HEK293 (cell line): Measurements from ENCODE around the gene DHRS7.
A peak's percentile ranks its signal among the peaks of the same experiment; 100 is the strongest.

Source experiments
- GLIS1 ChIP-seq: fragments of 450-650 bp; formaldehyde crosslinking; IDR thresholded peaks from 2 replicates; pipeline ENCODE4 v1.5.1; 2016; ENCODE audit warnings: missing biosample characterization, missing genetic modification characterization
- IKZF3 ChIP-seq: fragments of 450-650 bp; IDR thresholded peaks from 2 replicates; pipeline ENCODE4 v1.5.0; 2018; ENCODE audit warnings: missing biosample characterization, mild to moderate bottlenecking, missing genetic modification characterization, moderate library complexity
- REPIN1 ChIP-seq: fragments of 450-650 bp; formaldehyde crosslinking; IDR thresholded peaks from 2 replicates; pipeline ENCODE4 v1.5.1; 2017; ENCODE audit warnings: missing biosample characterization, missing genetic modification characterization, low read depth
- SALL2 ChIP-seq: fragments of 450-650 bp; formaldehyde crosslinking; IDR thresholded peaks from 2 replicates; pipeline ENCODE4 v1.5.0; 2017; ENCODE audit warnings: missing biosample characterization, mild to moderate bottlenecking, missing genetic modification characterization, borderline replicate concordance
- SP2 ChIP-seq: fragments of 450-650 bp; formaldehyde crosslinking; IDR thresholded peaks from 2 replicates; pipeline ENCODE4 v1.5.1; 2016; ENCODE audit warnings: missing biosample characterization, missing genetic modification characterization
- SP3 ChIP-seq: fragments of 450-650 bp; formaldehyde crosslinking; IDR thresholded peaks from 2 replicates; pipeline ENCODE4 v1.5.1; 2016; ENCODE audit warnings: missing biosample characterization, missing genetic modification characterization
- TSHZ1 ChIP-seq: fragments of 450-650 bp; formaldehyde crosslinking; IDR thresholded peaks from 2 replicates; pipeline ENCODE4 v1.5.1; 2016; ENCODE audit warnings: missing biosample characterization, missing genetic modification characterization, borderline replicate concordance
- YY2 ChIP-seq: fragments of 450-650 bp; formaldehyde crosslinking; IDR thresholded peaks from 2 replicates; pipeline ENCODE4 v1.5.1; 2016; ENCODE audit warnings: missing biosample characterization, missing genetic modification characterization
- ZBTB1 ChIP-seq: fragments of 450-650 bp; formaldehyde crosslinking; IDR thresholded peaks from 2 replicates; pipeline ENCODE4 v1.5.1; 2016; ENCODE audit warnings: missing biosample characterization, missing genetic modification characterization
- ZBTB8A ChIP-seq: fragments of 450-650 bp; formaldehyde crosslinking; IDR thresholded peaks from 2 replicates; pipeline ENCODE4 v1.5.1; 2016; ENCODE audit warnings: missing biosample characterization, missing genetic modification characterization
- ZNF132 ChIP-seq: fragments of 450-650 bp; formaldehyde crosslinking; IDR thresholded peaks from 2 replicates; pipeline ENCODE4 v1.5.1; 2017; ENCODE audit warnings: missing biosample characterization, missing genetic modification characterization, borderline replicate concordance
- ZNF157 ChIP-seq: fragments of 450-650 bp; formaldehyde crosslinking; IDR thresholded peaks from 2 replicates; pipeline ENCODE4 v1.5.1; 2016; ENCODE audit warnings: missing biosample characterization, missing genetic modification characterization
- ZNF169 ChIP-seq: fragments of 450-650 bp; formaldehyde crosslinking; IDR thresholded peaks from 2 replicates; pipeline ENCODE4 v1.5.1; 2016; ENCODE audit warnings: missing biosample characterization, missing genetic modification characterization
- ZNF174 ChIP-seq: fragments of 450-650 bp; formaldehyde crosslinking; IDR thresholded peaks from 2 replicates; pipeline ENCODE4 v1.5.0; 2017; ENCODE audit warnings: missing biosample characterization, mild to moderate bottlenecking, missing genetic modification characterization
- ZNF239 ChIP-seq: fragments of 450-650 bp; formaldehyde crosslinking; IDR thresholded peaks from 2 replicates; pipeline ENCODE4 v1.5.1; 2016; ENCODE audit warnings: missing biosample characterization, missing genetic modification characterization
- ZNF24 ChIP-seq: fragments of 450-650 bp; formaldehyde crosslinking; IDR thresholded peaks from 2 replicates; pipeline ENCODE4 v1.5.1; 2016; ENCODE audit warnings: missing biosample characterization, missing genetic modification characterization
- ZNF302 ChIP-seq: fragments of 450-650 bp; formaldehyde crosslinking; IDR thresholded peaks from 2 replicates; pipeline ENCODE4 v1.5.1; 2016; ENCODE audit warnings: missing biosample characterization, missing genetic modification characterization, low read depth
- ZNF394 ChIP-seq: fragments of 450-650 bp; formaldehyde crosslinking; IDR thresholded peaks from 2 replicates; pipeline ENCODE4 v1.5.1; 2016; ENCODE audit warnings: missing biosample characterization, missing genetic modification characterization, mild to moderate bottlenecking, moderate library complexity, borderline replicate concordance
- ZNF416 ChIP-seq: fragments of 450-650 bp; formaldehyde crosslinking; IDR thresholded peaks from 2 replicates; pipeline ENCODE4 v1.5.1; 2016; ENCODE audit warnings: missing biosample characterization, missing genetic modification characterization
- ZNF423 ChIP-seq: fragments of 450-650 bp; formaldehyde crosslinking; IDR thresholded peaks from 2 replicates; pipeline ENCODE4 v1.5.1; 2016; ENCODE audit warnings: missing biosample characterization, missing genetic modification characterization
- ZNF426 ChIP-seq: fragments of 450-650 bp; formaldehyde crosslinking; IDR thresholded peaks from 2 replicates; pipeline ENCODE4 v1.5.1; 2017; ENCODE audit warnings: missing biosample characterization, missing genetic modification characterization, mild to moderate bottlenecking, inconsistent platforms, moderate library complexity
- ZNF473 ChIP-seq: fragments of 450-650 bp; formaldehyde crosslinking; IDR thresholded peaks from 2 replicates; pipeline ENCODE4 v1.5.1; 2017; ENCODE audit warnings: missing biosample characterization, missing genetic modification characterization
- ZNF530 ChIP-seq: fragments of 450-650 bp; formaldehyde crosslinking; IDR thresholded peaks from 2 replicates; pipeline ENCODE4 v1.5.1; 2016; ENCODE audit warnings: low read depth, missing biosample characterization, missing genetic modification characterization
- ZNF549 ChIP-seq: fragments of 450-650 bp; IDR thresholded peaks from 2 replicates; pipeline ENCODE4 v1.5.1; 2018; ENCODE audit warnings: missing biosample characterization, missing genetic modification characterization, mild to moderate bottlenecking, inconsistent platforms, moderate library complexity
- ZNF560 ChIP-seq: fragments of 450-650 bp; formaldehyde crosslinking; IDR thresholded peaks from 2 replicates; pipeline ENCODE4 v1.5.1; 2017; ENCODE audit warnings: missing biosample characterization, missing genetic modification characterization, borderline replicate concordance
- ZNF561 ChIP-seq: fragments of 450-650 bp; IDR thresholded peaks from 2 replicates; pipeline ENCODE4 v1.5.1; 2018; ENCODE audit warnings: missing biosample characterization, missing genetic modification characterization, borderline replicate concordance
- ZNF600 ChIP-seq: fragments of 450-650 bp; formaldehyde crosslinking; IDR thresholded peaks from 2 replicates; pipeline ENCODE4 v1.5.1; 2016; ENCODE audit warnings: missing biosample characterization, missing genetic modification characterization
- ZNF610 ChIP-seq: fragments of 450-650 bp; formaldehyde crosslinking; IDR thresholded peaks from 2 replicates; pipeline ENCODE4 v1.5.1; 2016; ENCODE audit warnings: missing biosample characterization, missing genetic modification characterization, borderline replicate concordance
- ZNF621 ChIP-seq: fragments of 450-650 bp; formaldehyde crosslinking; IDR thresholded peaks from 2 replicates; pipeline ENCODE4 v1.5.1; 2017; ENCODE audit warnings: missing biosample characterization, missing genetic modification characterization
- ZNF785 ChIP-seq: fragments of 450-650 bp; formaldehyde crosslinking; IDR thresholded peaks from 2 replicates; pipeline ENCODE4 v1.5.1; 2016; ENCODE audit warnings: missing biosample characterization, missing genetic modification characterization
- ZNF843 ChIP-seq: fragments of 450-650 bp; formaldehyde crosslinking; IDR thresholded peaks from 2 replicates; pipeline ENCODE4 v1.5.1; 2016; ENCODE audit warnings: missing biosample characterization, missing genetic modification characterization
- ZSCAN16 ChIP-seq: fragments of 450-650 bp; formaldehyde crosslinking; IDR thresholded peaks from 2 replicates; pipeline ENCODE4 v1.5.1; 2016; ENCODE audit warnings: missing biosample characterization, missing genetic modification characterization
- ZXDB ChIP-seq: fragments of 450-650 bp; formaldehyde crosslinking; IDR thresholded peaks from 2 replicates; pipeline ENCODE4 v1.5.1; 2016; ENCODE audit warnings: missing biosample characterization, missing genetic modification characterization
- TF ChIP-seq, protein P1 (sequence below): fragments of 450-650 bp; formaldehyde crosslinking; IDR thresholded peaks from 2 replicates; pipeline ENCODE4 v1.5.1; 2017; ENCODE audit warnings: missing biosample characterization, missing genetic modification characterization
- TF ChIP-seq, protein P2 (sequence below): fragments of 450-650 bp; formaldehyde crosslinking; IDR thresholded peaks from 2 replicates; pipeline ENCODE4 v1.5.1; 2016; ENCODE audit warnings: missing biosample characterization, missing genetic modification characterization

Gene DHRS7

DNA sequence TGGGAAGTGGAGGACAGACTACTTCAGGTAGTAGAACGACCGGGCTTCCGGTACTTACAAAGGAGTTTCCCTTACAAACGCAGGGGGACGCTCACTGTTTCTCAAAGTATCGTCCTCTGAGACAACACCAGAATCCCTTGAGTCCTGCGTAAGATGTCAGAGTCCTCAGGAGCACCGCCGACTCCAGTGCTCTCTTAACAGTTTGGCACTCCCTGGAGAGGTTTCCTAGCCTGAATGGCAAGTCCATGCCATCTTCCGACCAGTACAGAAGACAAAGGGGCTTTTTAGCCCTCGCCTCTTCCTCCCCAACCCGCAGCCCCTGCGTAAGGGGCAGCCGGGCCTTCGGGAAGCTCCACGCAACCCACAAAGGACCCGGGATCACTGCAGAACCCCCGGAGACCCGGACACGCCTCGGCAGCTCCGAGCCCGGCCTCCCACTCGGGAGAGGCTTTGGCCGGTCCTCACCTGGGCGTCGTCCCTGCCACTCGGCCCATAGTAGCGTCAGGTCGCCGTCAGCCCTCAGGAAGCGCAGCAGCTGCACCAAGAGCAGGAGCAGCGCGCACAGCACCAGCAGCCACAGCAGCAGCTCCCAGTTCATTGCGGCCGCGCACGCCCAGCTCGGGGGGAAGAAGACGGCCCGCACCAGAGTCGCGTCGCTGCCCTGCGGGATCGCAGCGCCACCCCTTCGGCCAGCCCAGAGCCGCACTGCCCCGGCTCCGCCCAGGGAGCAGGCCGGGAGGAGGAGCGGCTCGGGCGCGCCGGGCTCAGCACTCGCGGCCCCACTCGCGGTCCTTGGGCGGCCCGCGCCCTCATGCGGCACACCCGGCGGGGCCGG is at the start of gene DHRS7 (continued):
- TF ChIP-seq ZNF24 (tag by site-specific recombination) (no peak), ZSCAN16 (tag by site-specific recombination) (peak; percentile 73), ZBTB1 (no peak), ZNF423 (no peak), YY2 (tag by site-specific recombination) (no peak), ZNF132 (tag by site-specific recombination) (no peak), ZNF785 (tag by site-specific recombination) (no peak), ZNF426 (tag by site-specific recombination) (no peak), GLIS1 (tag by site-specific recombination) (0 out of 2 replicates have a peak, but pooled peaks have one; percentile 11), REPIN1 (no peak), ZNF600 (tag by site-specific recombination) (peak; percentile 43; the same call in 1 of the 2 replicates), ZNF621 (no peak), ZNF157 (tag by site-specific recombination) (no peak), ZNF560 (tag by site-specific recombination) (no peak), ZNF530 (tag by site-specific recombination) (no peak), ZNF394 (tag by site-specific recombination) (no peak; the same call in 1 of the 2 replicates), SALL2 (tag by site-specific recombination) (no peak), ZNF302 (tag by site-specific recombination) (no peak), SP3 (0 out of 2 replicates have a peak, but pooled peaks have one; percentile 30), ZXDB (tag by site-specific recombination) (peak; percentile 52; the same call in 1 of the 2 replicates), ZNF549 (tag by site-specific recombination) (no peak), SP2 (tag by site-specific recombination) (peak; percentile 45; the same call in 1 of the 2 replicates), ZNF843 (tag by site-specific recombination) (no peak), ZNF239 (tag by site-specific recombination) (no peak), ZNF169 (tag by site-specific recombination) (no peak), ZNF416 (no peak), ZBTB8A (tag by site-specific recombination) (peak; percentile 93), ZNF473 (tag by site-specific recombination) (no peak), ZNF610 (tag by site-specific recombination) (peak; percentile 79), TSHZ1 (tag by site-specific recombination) (no peak), ZNF174 (tag by site-specific recombination) (no peak), ZNF561 (peak; percentile 51; the same call in 1 of the 2 replicates), IKZF3 (tag by site-specific recombination) (no peak)
- TF ChIP-seq, protein P1, sequence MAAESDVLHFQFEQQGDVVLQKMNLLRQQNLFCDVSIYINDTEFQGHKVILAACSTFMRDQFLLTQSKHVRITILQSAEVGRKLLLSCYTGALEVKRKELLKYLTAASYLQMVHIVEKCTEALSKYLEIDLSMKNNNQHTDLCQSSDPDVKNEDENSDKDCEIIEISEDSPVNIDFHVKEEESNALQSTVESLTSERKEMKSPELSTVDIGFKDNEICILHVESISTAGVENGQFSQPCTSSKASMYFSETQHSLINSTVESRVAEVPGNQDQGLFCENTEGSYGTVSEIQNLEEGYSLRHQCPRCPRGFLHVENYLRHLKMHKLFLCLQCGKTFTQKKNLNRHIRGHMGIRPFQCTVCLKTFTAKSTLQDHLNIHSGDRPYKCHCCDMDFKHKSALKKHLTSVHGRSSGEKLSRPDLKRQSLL (tag by site-specific recombination) = 0 out of 2 replicates have a peak, but pooled peaks have one; percentile 2
- TF ChIP-seq, protein P2, sequence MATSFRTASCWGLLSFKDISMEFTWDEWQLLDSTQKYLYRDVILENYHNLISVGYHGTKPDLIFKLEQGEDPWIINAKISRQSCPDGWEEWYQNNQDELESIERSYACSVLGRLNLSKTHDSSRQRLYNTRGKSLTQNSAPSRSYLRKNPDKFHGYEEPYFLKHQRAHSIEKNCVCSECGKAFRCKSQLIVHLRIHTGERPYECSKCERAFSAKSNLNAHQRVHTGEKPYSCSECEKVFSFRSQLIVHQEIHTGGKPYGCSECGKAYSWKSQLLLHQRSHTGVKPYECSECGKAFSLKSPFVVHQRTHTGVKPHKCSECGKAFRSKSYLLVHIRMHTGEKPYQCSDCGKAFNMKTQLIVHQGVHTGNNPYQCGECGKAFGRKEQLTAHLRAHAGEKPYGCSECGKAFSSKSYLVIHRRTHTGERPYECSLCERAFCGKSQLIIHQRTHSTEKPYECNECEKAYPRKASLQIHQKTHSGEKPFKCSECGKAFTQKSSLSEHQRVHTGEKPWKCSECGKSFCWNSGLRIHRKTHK (tag by site-specific recombination) = no peak
